ENCODE measurements around the gene MSANTD4.

GRCh38 chr11:106014620-106015019, 7.4 kb downstream of the MSANTD4 start:
- no peak for TF ChIP-seq CTCF (IDR thresholded peaks at IDR 0.05; ENCODE audit: extremely low read depth in 1 of 2, insufficient read depth in 1 of 2, low read depth in 1 of 2, low read length in 2 of 2)
- TF ChIP-seq POLR2A (IDR thresholded peaks at IDR 0.05; ENCODE audit: low read depth, low read length): no peak
- TF ChIP-seq EZH2 (IDR thresholded peaks at IDR 0.05; ENCODE audit: borderline replicate concordance, low read depth, low read length, severe bottlenecking): no peak
- TF ChIP-seq POLR2AphosphoS5 (IDR thresholded peaks at IDR 0.05; ENCODE audit: insufficient read depth, low read depth, low read length): no peak
- no peak for TF ChIP-seq GATA2 (IDR thresholded peaks at IDR 0.05; ENCODE audit: insufficient read depth, insufficient read length, low read depth, low read length)

All from endothelial cell of umbilical vein (primary cell).